Measurements from ENCODE around the gene PBOV1.

- no peak for TF ChIP-seq POLR2A (IDR thresholded peaks at IDR 0.05)
- no peak for TF ChIP-seq CTCF (IDR thresholded peaks at IDR 0.05)
These were observed 11.9 kb upstream of the PBOV1 start for GRCh38 chr6:138230221-138230620.
